ENCODE measurements around the gene DGKB. TPM values are rescaled to one million over a fixed set of nuclear protein-coding genes. Genes with fewer than 3 reads are reported as not detected.
"Not testable (repeated sequence)": the region's sequence is repeated elsewhere in the genome, so short reads cannot be mapped to it uniquely, and the experiment has no call there.

DGKB gene
- polyA plus RNA-seq, 1 experiment: 0.04 TPM

DNA sequence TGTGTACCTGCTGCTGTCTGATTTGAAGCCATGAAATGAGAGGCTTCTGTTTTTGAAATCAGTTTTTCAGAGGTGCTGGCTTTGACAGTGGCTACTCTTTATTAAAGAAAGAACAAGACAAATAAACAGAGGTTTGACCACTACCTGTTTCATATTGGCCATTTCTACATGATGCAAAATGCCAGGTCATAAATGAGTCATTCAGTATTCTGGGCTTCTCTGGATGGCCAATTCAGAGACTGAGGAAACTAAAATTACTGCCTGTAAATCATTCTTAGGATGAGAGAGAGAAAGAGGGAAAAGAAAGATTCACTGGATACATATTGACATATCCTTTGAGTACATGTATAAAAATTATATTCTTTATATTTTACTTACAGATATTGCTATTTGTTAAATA lies 609.8 kb downstream of the DGKB start:
- no peak overlapping the region for H3K4me3 ChIP-seq (ENCODE audit: low read depth, low read length)
- no peaks in the 10 kb centered on the region for H3K27me3 ChIP-seq (ENCODE audit: control insufficient read depth, insufficient read depth, low read length)
- no peaks in the 10 kb centered on the region for H3K9me3 ChIP-seq (ENCODE audit: control insufficient read depth, insufficient read depth, low read length)
- no peak overlapping the region for H3K27ac ChIP-seq (ENCODE audit: low read depth, low read length)
- DNase-seq (ENCODE audit: low read depth, low spot score): no peak
- TF ChIP-seq, protein P1, sequence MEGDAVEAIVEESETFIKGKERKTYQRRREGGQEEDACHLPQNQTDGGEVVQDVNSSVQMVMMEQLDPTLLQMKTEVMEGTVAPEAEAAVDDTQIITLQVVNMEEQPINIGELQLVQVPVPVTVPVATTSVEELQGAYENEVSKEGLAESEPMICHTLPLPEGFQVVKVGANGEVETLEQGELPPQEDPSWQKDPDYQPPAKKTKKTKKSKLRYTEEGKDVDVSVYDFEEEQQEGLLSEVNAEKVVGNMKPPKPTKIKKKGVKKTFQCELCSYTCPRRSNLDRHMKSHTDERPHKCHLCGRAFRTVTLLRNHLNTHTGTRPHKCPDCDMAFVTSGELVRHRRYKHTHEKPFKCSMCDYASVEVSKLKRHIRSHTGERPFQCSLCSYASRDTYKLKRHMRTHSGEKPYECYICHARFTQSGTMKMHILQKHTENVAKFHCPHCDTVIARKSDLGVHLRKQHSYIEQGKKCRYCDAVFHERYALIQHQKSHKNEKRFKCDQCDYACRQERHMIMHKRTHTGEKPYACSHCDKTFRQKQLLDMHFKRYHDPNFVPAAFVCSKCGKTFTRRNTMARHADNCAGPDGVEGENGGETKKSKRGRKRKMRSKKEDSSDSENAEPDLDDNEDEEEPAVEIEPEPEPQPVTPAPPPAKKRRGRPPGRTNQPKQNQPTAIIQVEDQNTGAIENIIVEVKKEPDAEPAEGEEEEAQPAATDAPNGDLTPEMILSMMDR (IDR thresholded peaks at IDR 0.05; ENCODE audit: low read depth, low read length): no peak
- CTCF ChIA-PET: no interaction called here
- POLR2A ChIA-PET: no interaction called here

DNA sequence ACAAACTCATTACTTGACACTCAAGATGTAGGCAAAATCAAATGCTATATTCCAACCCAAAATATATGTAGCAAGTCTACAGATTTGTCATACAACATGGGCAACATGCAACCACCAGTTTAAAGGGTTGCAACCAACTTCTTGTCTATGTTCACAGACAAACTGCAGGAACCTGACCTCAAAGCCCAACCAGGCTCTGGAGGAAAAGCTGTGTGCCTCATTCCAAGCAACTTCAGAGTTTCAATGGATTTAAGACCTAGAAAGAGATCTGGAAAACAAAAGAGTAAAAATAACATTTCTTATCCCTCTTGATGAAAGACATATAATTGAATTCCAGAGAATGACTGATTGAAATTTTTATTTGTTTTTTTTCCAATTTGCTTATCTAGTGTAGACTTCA lies 612.6 kb downstream of the DGKB start:
- no peak for DNase-seq (ENCODE audit: low read depth, low spot score)
- H3K4me3 ChIP-seq (ENCODE audit: low read depth, low read length): no peak overlapping the region
- no peaks in the 10 kb centered on the region for H3K27me3 ChIP-seq (ENCODE audit: control insufficient read depth, insufficient read depth, low read length)
- CTCF ChIA-PET: no interaction called here
- POLR2A ChIA-PET: no interaction called here
- H3K9me3 ChIP-seq (ENCODE audit: control insufficient read depth, insufficient read depth, low read length): no peaks in the 10 kb centered on the region
- TF ChIP-seq, protein P1 (IDR thresholded peaks at IDR 0.05; ENCODE audit: low read depth, low read length): no peak
- no peak overlapping the region for H3K27ac ChIP-seq (ENCODE audit: low read depth, low read length)

DNA sequence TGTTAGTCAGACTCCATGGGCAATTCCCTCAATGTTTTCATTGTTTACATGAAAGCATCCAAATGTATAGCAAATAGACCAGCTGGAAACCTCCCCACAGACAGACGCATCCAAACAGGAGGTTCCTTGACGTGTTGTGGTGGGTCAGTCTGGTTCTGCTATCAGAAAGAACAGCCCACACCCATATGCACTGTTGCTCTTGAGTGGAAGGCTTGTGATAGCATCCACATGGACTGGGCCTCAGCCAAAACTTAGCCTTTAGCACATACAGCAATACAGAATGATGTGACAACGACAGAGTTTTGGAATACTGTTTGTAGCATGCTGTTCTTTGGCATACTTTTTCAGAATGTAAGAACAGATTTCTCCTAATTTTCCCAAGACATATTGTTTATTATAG lies 613.9 kb downstream of the DGKB start:
- no peaks in the 10 kb centered on the region for H3K27me3 ChIP-seq (ENCODE audit: control insufficient read depth, insufficient read depth, low read length)
- no peak overlapping the region for H3K4me3 ChIP-seq (ENCODE audit: low read depth, low read length)
- TF ChIP-seq, protein P1 (IDR thresholded peaks at IDR 0.05; ENCODE audit: low read depth, low read length): no peak
- no peak overlapping the region for H3K27ac ChIP-seq (ENCODE audit: low read depth, low read length)
- no peaks in the 10 kb centered on the region for H3K9me3 ChIP-seq (ENCODE audit: control insufficient read depth, insufficient read depth, low read length)
- no peak for DNase-seq (ENCODE audit: low read depth, low spot score)
- ChIA-PET POLR2A (no interaction called here), CTCF (interaction anchor here (0.6 kb wide), 2 partner anchors 233 to 1083 kb away, joined by 3 to 4 read pairs; no protein-coding TSS in a partner anchor)

DNA sequence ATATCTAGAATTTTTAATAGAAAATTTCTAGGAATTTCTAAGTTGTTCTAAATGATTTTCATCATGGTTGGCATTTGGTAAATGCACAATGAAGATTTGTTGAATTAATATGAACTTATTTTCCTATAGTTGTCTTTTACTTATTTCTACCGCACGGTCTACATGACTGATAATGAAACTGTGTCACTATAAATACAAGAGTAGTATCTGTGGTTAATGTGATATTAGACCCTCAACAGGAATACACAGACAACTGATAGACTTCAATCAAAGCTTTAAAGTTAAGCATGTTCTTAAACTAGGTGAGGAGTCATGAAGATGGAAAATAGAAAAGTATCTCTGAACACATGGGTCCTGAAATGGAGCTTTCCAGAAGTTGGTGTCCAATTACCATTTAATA lies 615.2 kb downstream of the DGKB start:
- DNase-seq (ENCODE audit: low read depth, low spot score): no peak
- H3K9me3 ChIP-seq (ENCODE audit: control insufficient read depth, insufficient read depth, low read length): no peaks in the 10 kb centered on the region
- H3K27ac ChIP-seq (ENCODE audit: low read depth, low read length): no peak overlapping the region
- H3K27me3 ChIP-seq (ENCODE audit: control insufficient read depth, insufficient read depth, low read length): no peaks in the 10 kb centered on the region
- TF ChIP-seq, protein P1 (IDR thresholded peaks at IDR 0.05; ENCODE audit: low read depth, low read length): no peak
- H3K4me3 ChIP-seq (ENCODE audit: low read depth, low read length): no peak overlapping the region
- POLR2A ChIA-PET: no interaction called here
- CTCF ChIA-PET: interaction anchor here (0.6 to 0.7 kb wide), 2 partner anchors 404 to 1001 kb away, joined by 4 to 6 read pairs; no protein-coding TSS in a partner anchor

DNA sequence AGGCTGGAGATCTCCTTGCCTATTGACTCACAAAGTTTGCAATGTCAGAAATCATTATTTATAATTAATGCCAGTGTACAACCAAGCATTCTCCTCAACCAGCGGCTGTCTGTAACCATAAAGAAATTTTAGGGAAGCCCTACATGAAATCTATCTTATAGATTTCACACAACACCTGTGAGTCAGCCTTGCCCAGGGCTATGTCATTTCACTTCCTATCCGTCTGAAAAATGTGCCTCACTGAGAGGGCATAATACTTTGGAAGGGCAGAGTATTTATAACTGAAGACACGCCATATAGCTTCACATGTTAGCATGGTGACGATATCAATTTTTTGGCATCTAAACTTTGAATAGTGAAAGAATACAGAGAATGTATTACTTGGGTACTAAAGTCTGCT lies 616.5 kb downstream of the DGKB start:
- H3K27me3 ChIP-seq (ENCODE audit: control insufficient read depth, insufficient read depth, low read length): no peaks in the 10 kb centered on the region
- no peaks in the 10 kb centered on the region for H3K9me3 ChIP-seq (ENCODE audit: control insufficient read depth, insufficient read depth, low read length)
- TF ChIP-seq, protein P1 (IDR thresholded peaks at IDR 0.05; ENCODE audit: low read depth, low read length): no peak
- H3K27ac ChIP-seq (ENCODE audit: low read depth, low read length): no peak overlapping the region
- DNase-seq (ENCODE audit: low read depth, low spot score): no peak
- ChIA-PET CTCF (no interaction called here), POLR2A (no interaction called here)
- H3K4me3 ChIP-seq (ENCODE audit: low read depth, low read length): no peak overlapping the region

DNA sequence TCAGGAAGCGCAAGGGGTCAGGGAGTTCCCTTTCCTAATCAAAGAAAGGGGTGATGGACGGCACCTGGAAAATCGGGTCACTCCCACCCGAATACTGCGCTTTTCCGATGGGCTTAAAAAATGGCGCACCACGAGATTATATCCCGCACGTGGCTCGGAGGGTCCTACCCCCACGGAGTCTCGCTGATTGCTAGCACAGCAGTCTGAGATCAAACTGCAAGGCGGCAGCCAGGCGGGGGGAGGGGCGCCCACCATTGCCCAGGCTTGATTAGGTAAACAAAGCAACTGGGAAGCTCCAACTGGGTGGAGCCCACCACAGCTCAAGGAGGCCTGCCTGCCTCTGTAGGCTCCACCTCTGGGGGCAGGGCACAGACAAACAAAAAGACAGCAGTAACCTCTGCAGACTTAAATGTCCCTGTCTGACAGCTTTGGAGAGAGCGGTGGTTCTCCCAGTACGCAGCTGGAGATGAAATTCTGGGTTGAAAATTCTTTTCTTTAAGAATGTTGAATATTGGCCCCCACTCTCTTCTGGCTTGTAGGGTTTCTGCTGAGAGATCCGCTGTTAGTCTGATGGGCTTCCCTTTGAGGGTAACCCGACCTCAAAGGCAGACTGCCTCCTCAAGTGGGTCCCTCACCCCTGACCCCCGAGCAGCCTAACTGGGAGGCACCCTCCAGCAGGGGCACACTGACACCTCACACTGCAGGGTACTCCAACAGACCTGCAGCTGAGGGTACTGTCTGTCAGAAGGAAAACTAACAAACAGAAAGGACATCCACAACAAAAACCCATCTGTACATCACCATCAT lies 623.3 kb downstream of the DGKB start:
- not testable (repeated sequence) for H3K4me3 ChIP-seq (ENCODE audit: low read depth, low read length)

More for the DNA sequence above, 623.3 kb downstream of the DGKB start:
- POLR2A ChIA-PET; H3K27ac ChIP-seq (ENCODE audit: low read depth, low read length); H3K9me3 ChIP-seq (ENCODE audit: control insufficient read depth, insufficient read depth, low read length); DNase-seq (ENCODE audit: low read depth, low spot score); H3K27me3 ChIP-seq (ENCODE audit: control insufficient read depth, insufficient read depth, low read length); CTCF ChIA-PET: not testable (repeated sequence)

Measured in AG04450 (cell line).